ENCODE data around the gene TEX48. TPM values are rescaled to one million over a fixed set of nuclear protein-coding genes. Genes with fewer than 3 reads are reported as not detected.

TEX48 gene
- total RNA-seq, 2 donors from 2014 or later, result not detected

DNA sequence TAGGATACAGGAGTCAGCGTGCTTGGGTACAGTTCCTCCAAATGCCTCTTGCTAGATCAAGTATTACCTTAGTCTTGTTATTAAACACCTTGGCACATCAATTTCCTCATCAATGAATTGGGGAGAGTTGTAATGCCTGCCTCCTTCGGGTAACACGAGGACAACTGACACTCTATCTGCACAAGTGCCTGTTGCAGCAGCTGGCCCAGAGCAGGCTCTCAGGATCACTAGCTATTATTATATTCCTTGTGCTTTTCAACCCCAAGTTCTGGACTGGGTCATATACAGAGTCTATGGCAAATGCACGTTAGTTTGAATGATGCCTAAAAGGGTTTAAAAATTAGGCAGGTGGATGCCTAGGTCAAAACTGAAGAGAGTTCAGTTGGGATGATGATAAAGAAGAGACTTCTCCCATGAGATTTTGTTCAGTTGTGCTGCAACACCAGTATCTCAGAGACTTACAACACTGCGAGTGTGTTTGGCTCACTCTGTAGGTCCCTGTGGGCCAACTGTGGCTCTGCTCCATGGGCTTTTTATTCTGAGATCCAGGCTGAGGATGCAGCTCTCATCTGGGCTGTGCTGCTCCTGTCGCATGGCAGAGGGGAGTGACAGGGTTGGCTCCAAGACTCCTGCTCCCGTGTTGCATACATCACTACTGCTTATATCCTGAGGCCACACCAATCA, 41.1 kb upstream of the TEX48 start:
- TF ChIP-seq, protein P1, sequence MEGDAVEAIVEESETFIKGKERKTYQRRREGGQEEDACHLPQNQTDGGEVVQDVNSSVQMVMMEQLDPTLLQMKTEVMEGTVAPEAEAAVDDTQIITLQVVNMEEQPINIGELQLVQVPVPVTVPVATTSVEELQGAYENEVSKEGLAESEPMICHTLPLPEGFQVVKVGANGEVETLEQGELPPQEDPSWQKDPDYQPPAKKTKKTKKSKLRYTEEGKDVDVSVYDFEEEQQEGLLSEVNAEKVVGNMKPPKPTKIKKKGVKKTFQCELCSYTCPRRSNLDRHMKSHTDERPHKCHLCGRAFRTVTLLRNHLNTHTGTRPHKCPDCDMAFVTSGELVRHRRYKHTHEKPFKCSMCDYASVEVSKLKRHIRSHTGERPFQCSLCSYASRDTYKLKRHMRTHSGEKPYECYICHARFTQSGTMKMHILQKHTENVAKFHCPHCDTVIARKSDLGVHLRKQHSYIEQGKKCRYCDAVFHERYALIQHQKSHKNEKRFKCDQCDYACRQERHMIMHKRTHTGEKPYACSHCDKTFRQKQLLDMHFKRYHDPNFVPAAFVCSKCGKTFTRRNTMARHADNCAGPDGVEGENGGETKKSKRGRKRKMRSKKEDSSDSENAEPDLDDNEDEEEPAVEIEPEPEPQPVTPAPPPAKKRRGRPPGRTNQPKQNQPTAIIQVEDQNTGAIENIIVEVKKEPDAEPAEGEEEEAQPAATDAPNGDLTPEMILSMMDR (IDR thresholded peaks at IDR 0.05), result no peak
- DNase-seq (ENCODE audit: low spot score), result no peak
- no peaks in the 10 kb centered on the region for H3K27me3 ChIP-seq
- no peak overlapping the region for H3K27ac ChIP-seq
- no peak overlapping the region for H3K4me3 ChIP-seq
- H3K9me3 ChIP-seq, result no peaks in the 10 kb centered on the region
- H3K4me1 ChIP-seq, result no peaks in the 10 kb centered on the region
- no peaks in the 10 kb centered on the region for H3K36me3 ChIP-seq

DNA sequence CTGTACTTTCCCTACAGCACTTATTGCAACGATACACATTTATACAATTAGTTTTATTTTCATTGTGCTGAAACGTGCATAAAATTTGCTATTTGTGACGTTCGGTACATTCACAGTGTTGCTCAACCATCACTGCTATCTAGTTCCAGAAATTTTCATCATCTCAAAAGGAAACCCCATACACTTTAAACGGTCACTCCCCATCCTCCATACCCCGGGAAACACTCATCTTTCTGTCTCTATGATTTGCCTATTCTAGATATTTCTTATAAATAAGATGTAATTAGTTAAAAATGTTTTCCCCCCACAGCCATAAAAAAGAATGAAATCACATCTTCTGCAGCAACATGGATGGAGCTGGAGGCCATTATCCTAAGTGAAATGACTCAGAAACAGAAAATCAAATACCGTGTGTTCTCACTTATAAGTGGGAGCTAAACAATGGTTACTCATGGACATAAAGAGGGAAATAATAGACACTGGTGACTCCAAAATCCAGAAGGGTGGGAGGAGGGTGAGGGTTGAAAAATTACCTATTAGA, 40.2 kb upstream of the TEX48 start:
- TF ChIP-seq, protein P1 (IDR thresholded peaks at IDR 0.05), result no peak
- no peak for DNase-seq (ENCODE audit: low spot score)
- Histone ChIP-seq H3K27me3 (no peaks in the 10 kb centered on the region), H3K36me3 (no peaks in the 10 kb centered on the region), H3K27ac (no peak overlapping the region), H3K9me3 (no peaks in the 10 kb centered on the region), H3K4me1 (no peaks in the 10 kb centered on the region), H3K4me3 (no peak overlapping the region)

DNA sequence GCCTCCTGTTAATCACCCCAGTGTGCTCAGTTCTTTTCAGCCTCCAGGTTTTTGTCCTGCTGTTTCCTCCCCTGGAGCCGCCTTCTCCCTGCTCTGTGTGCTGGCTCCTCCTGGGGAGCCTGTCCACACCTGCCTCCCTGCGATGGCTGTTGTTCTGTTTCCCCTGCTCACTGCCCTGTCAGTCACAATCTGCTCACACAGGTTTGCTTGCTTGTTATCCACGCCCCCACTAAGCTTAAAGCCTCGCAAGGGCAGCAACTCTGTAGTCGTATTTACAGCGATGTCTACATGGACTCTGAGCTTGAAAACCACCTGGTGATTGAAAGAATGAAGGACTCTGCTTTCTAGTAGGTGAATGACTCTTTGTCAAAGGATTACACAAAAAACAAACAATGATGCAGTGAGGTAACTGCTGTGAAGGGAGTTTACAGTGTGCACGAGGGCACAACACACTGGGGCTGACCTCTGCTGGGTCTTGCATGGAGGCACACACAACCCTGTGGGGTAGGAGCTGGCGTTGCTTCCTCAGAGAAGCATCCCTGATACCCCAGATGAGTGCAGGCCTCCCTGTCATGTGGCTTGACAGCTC, 39.6 kb upstream of the TEX48 start:
- no peaks in the 10 kb centered on the region for H3K9me3 ChIP-seq
- TF ChIP-seq, protein P1 (IDR thresholded peaks at IDR 0.05), result no peak
- DNase-seq (ENCODE audit: low spot score), result no peak
- H3K4me3 ChIP-seq, result no peak overlapping the region
- H3K4me1 ChIP-seq, result no peaks in the 10 kb centered on the region
- no peaks in the 10 kb centered on the region for H3K36me3 ChIP-seq
- no peaks in the 10 kb centered on the region for H3K27me3 ChIP-seq
- H3K27ac ChIP-seq, result no peak overlapping the region

DNA sequence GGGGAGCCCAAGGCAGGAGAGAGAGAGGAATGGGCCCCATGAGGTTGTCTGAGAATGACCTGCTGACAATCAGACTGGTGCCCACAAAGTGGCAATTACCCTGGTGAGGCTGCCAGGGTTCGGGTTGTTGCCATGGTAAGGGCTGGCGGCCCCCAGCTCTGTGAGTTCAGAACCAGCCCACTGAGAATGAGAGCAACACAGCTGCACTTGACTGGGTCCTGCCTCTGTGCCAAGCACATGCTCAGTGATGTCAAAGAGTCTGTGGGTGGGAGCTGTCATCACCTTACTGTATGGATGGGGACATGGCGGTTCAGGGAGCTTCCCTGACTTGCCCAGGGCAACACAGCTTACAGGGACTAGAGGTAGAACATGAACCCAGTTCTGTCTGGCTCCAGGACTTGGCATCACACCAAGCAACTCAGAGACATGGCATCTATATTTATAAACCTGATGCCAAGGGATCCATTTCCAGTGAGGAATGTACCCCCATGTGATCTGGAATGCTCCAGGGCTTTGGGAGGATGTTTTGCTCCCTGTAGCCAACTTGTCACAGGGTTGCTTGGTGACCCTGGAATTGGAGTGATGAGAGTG, 38.2 kb upstream of the TEX48 start:
- H3K9me3 ChIP-seq, result peaks cover 0 to 4% of the 10 kb centered on the region in 2 donors
- no peaks in the 10 kb centered on the region for H3K27me3 ChIP-seq
- TF ChIP-seq, protein P1 (IDR thresholded peaks at IDR 0.05), result no peak
- H3K4me1 ChIP-seq, result no peaks in the 10 kb centered on the region
- DNase-seq (ENCODE audit: low spot score), result no peak
- H3K36me3 ChIP-seq, result no peaks in the 10 kb centered on the region
- H3K4me3 ChIP-seq, result no peak overlapping the region
- no peak overlapping the region for H3K27ac ChIP-seq

DNA sequence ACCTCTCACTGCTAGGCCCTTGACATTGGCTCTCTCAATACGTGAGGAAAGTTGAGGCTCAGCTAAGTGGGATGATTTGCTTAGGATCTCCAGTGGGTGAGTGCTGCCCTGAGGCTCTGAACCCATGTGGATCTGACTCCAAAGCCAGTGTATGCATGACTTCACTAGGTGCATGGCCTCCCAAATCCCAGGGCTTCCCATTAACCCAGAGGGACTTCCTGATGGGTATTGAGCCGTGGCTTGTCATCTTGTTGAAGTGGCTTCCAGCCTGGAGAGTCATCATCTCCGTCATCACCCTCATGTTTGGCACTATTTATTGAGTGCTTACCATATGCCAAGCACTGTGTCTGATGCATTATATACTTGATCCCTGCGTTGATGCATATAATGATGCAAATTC, 37.3 kb upstream of the TEX48 start:
- Histone ChIP-seq H3K27ac (no peak overlapping the region), H3K27me3 (no peaks in the 10 kb centered on the region), H3K4me3 (no peak overlapping the region), H3K36me3 (no peaks in the 10 kb centered on the region), H3K4me1 (no peaks in the 10 kb centered on the region), H3K9me3 (peaks cover 0 to 5% of the 10 kb centered on the region in 2 donors)
- TF ChIP-seq, protein P1 (IDR thresholded peaks at IDR 0.05), result no peak
- DNase-seq (ENCODE audit: low spot score), result no peak
